H1 (cell line): Measurements from ENCODE around the gene SGSH. TPM values are rescaled to one million over a fixed set of nuclear protein-coding genes. Genes with fewer than 3 reads are reported as not detected.

Source experiments
- SAP30 ChIP-seq: fragments of 300-600 bp; sonication (generic); IDR thresholded peaks from 2 replicates; pipeline ENCODE4 v1.7.1; 2012; ENCODE audit warnings: low read length, moderate library complexity, mild to moderate bottlenecking, inconsistent platforms; ENCODE audit not compliant: insufficient read depth, insufficient replicate concordance
- polyA plus RNA-seq, 7 experiments: library from polyadenylated mRNA; depleted of rRNA in 3 of 7; stranded (reverse) in 5 of 7; unstranded in 2 of 7; fragments of >200 nt in 5 of 7; fragments of 200-250 nt in 2 of 7; gene quantifications; 1 replicate in 5 of 7; 2 replicates in 1 of 7; 4 replicates in 1 of 7; pipeline versions ENCODE4 v1.2.1 to v1.2.3, GENCODE V29; 2011 to 2013; ENCODE audit warnings: missing spikeins in 2 of 7, mixed read lengths in 2 of 7
- total RNA-seq: library from RNA; stranded (reverse); fragmentation: NEBNext Ultra II Directional; extraction: Animal tissue kit (Norgen Biotek cat#: 25700); gene quantifications from 2 replicates; pipeline ENCODE4 v1.2.1, GENCODE V29; 2021

The SGSH gene
- total and polyA plus RNA-seq, 2 of the 8 experiments (the other 6 are each of a cell fraction or from before 2014, with no cell fraction given), result 18.0 to 19.6 TPM

DNA sequence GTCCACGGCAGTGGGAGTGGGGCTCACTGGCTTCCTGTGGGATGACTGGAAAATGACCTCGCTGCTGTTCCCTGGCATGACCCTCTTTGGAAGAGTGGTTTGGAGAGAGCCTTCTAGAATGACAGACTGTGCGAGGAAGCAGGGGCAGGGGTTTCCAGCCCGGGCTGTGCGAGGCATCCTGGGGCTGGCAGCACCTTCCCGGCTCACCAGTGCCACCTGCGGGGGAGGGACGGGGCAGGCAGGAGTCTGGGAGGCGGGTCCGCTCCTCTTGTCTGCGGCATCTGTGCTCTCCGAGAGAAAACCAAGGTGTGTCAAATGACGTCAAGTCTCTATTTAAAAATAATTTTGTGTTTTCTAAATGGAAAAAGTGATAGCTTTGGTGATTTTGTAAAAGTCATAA is 32.7 kb upstream of the SGSH start (continued):
- no peak for TF ChIP-seq SAP30
